Lung (tissue), 12 donors: ENCODE measurements around the gene EPHB2. TPM values are rescaled to one million over a fixed set of nuclear protein-coding genes. Genes with fewer than 3 reads are reported as not detected.

Source experiments
- ATAC-seq: fragments of 200-7000 bp; cut with Tn5 transposase; one replicate; pipeline ENCODE4 v1.9.1; 2020; ENCODE audit warnings: moderate number of reproducible peaks; ENCODE audit not compliant: insufficient read depth, low FRiP score
- DNase-seq, 3 donors: peaks; one replicate each; pipeline ENCODE4 v3.0.0-alpha.2; 2013 to 2017
- H3K27ac ChIP-seq, 2 donors: one replicate each; pipeline ENCODE4 v1.5.1; 2013; ENCODE audit warnings: mild to moderate bottlenecking in 2 of 2, moderate library complexity in 2 of 2, control low read depth in 1 of 2, inconsistent platforms in 1 of 2, low read depth in 1 of 2, low read length in 1 of 2
- H3K27me3 ChIP-seq, 3 donors: one replicate each; pipeline ENCODE4 v1.5.1; 2013; ENCODE audit warnings: low read length in 2 of 3; ENCODE audit not compliant: control insufficient read depth in 3 of 3, insufficient read depth in 3 of 3
- H3K36me3 ChIP-seq, 4 donors: one replicate each; pipeline ENCODE4 v1.5.1; 2013; ENCODE audit warnings: low read length in 4 of 4, mild to moderate bottlenecking in 1 of 4, moderate library complexity in 1 of 4; ENCODE audit not compliant: control insufficient read depth in 4 of 4, insufficient read depth in 4 of 4
- H3K4me1 ChIP-seq, 5 donors: one replicate each; pipeline ENCODE4 v1.5.1; 2013; ENCODE audit warnings: low read length in 5 of 5, mild to moderate bottlenecking in 2 of 5, moderate library complexity in 1 of 5; ENCODE audit not compliant: control insufficient read depth in 5 of 5, insufficient read depth in 5 of 5
- H3K4me3 ChIP-seq: one replicate; pipeline ENCODE4 v1.5.1; 2013; ENCODE audit warnings: mild to moderate bottlenecking, control low read depth, moderate library complexity
- H3K9ac ChIP-seq, 2 donors: one replicate each; pipeline ENCODE4 v1.5.1; 2013; ENCODE audit warnings: low read length in 2 of 2, control low read depth in 1 of 2; ENCODE audit not compliant: insufficient read depth in 1 of 2
- H3K9me3 ChIP-seq, 4 donors: one replicate each; pipeline ENCODE4 v1.5.1; 2013; ENCODE audit warnings: low read length in 3 of 4, mild to moderate bottlenecking in 1 of 4, moderate library complexity in 1 of 4; ENCODE audit not compliant: control insufficient read depth in 4 of 4, insufficient read depth in 3 of 4
- WGBS, 2 donors: extraction: QIAGEN DNeasy Blood & Tissue Kit; methylation state at CpG; one replicate each; pipeline ENCODE4 v1.1.7; 2013; 5-methylcytosine and 5-hydroxymethylcytosine counted together
- polyA plus RNA-seq, 2 donors: library from polyadenylated mRNA; stranded (reverse); fragments of 200-250 nt; gene quantifications; one replicate each; pipeline ENCODE4 v1.2.1, GENCODE V29; 2013
- total RNA-seq, 2 donors: library from RNA; depleted of rRNA in 1 of 2; stranded (reverse); fragments of >200 nt in 1 of 2; gene quantifications; one replicate each; pipeline ENCODE4 v1.2.1, GENCODE V29; 2014 to 2021
- TF ChIP-seq, protein P1 (sequence below): IDR thresholded peaks from 2 replicates; pipeline ENCODE4 v1.5.1; 2012; ENCODE audit warnings: mild to moderate bottlenecking; ENCODE audit errors: control extremely low read depth, extremely low read depth
- donor health status: control.
- donor health status: control.
- donor health status: Bipolar disorder and iron deficiency.
- donor health status: healthy.
- donor health status: DM: yes; HTN: yes; CAD: no.

Gene EPHB2
- total and polyA plus RNA-seq, 4 donors, result 1.2 to 8.5 (median 5.8) TPM

- TF ChIP-seq, protein P1, sequence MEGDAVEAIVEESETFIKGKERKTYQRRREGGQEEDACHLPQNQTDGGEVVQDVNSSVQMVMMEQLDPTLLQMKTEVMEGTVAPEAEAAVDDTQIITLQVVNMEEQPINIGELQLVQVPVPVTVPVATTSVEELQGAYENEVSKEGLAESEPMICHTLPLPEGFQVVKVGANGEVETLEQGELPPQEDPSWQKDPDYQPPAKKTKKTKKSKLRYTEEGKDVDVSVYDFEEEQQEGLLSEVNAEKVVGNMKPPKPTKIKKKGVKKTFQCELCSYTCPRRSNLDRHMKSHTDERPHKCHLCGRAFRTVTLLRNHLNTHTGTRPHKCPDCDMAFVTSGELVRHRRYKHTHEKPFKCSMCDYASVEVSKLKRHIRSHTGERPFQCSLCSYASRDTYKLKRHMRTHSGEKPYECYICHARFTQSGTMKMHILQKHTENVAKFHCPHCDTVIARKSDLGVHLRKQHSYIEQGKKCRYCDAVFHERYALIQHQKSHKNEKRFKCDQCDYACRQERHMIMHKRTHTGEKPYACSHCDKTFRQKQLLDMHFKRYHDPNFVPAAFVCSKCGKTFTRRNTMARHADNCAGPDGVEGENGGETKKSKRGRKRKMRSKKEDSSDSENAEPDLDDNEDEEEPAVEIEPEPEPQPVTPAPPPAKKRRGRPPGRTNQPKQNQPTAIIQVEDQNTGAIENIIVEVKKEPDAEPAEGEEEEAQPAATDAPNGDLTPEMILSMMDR, result no peak
- H3K27me3 ChIP-seq, result no peaks in the 10 kb centered on the region
- H3K9ac ChIP-seq, result no peak overlapping the region
- WGBS, 2 donors, result 77 to 85% methylated on average over 12 of the region's 12 CpGs
- peaks cover 3 to 15% (median 7%) of the 10 kb centered on the region in 5 donors for H3K4me1 ChIP-seq
- DNase-seq (no peak), ATAC-seq (no peak)
- no peaks in the 10 kb centered on the region for H3K9me3 ChIP-seq
- no peak overlapping the region for H3K4me3 ChIP-seq
- H3K27ac ChIP-seq, result no peak overlapping the region
- H3K36me3 ChIP-seq, result no peaks in the 10 kb centered on the region
Measured at GRCh38 chr1:22753481-22753971, 42.9 kb downstream of the EPHB2 start.

GRCh38 chr1:22754106-22754768 lies 43.6 kb downstream of the EPHB2 start:
- TF ChIP-seq, protein P1, result no peak
- peaks cover 3 to 15% (median 7%) of the 10 kb centered on the region in 5 donors for H3K4me1 ChIP-seq
- WGBS, 2 donors, result 80 to 90% methylated on average over 10 of the region's 10 CpGs
- no peak overlapping the region for H3K27ac ChIP-seq
- DNase-seq (no peak), ATAC-seq (no peak)
- no peak overlapping the region for H3K9ac ChIP-seq
- H3K4me3 ChIP-seq, result no peak overlapping the region
- H3K9me3 ChIP-seq, result no peaks in the 10 kb centered on the region
- H3K27me3 ChIP-seq, result no peaks in the 10 kb centered on the region
- no peaks in the 10 kb centered on the region for H3K36me3 ChIP-seq

DNA sequence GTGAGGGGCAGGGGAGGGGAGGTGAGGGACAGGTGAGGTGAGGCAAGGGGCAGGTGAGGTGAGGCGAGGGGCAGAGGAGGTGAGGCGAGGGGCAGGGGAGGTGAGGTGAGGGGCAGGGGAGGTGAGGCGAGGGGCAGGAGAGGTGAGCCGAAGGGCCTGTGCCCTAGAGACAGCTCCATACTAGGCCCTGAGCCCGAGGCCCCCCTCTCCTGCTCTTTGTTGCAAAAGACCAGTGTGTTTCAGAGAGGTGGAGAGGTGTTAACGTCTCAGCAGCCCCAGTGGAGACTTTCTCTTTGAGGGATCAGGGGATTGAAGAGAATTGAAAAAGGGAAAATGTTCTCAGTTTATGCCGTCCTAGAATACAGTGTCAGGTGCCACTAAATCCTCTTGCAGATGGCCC lies 44.2 kb downstream of the EPHB2 start:
- H3K27me3 ChIP-seq, result no peaks in the 10 kb centered on the region
- TF ChIP-seq, protein P1, result no peak
- no peak overlapping the region for H3K27ac ChIP-seq
- 69 to 75% methylated on average over 7 of the region's 7 CpGs for WGBS, 2 donors
- no peaks in the 10 kb centered on the region for H3K9me3 ChIP-seq
- H3K36me3 ChIP-seq, result no peaks in the 10 kb centered on the region
- H3K4me1 ChIP-seq, result peaks cover 3 to 15% (median 7%) of the 10 kb centered on the region in 5 donors
- H3K4me3 ChIP-seq, result no peak overlapping the region
- no peak overlapping the region for H3K9ac ChIP-seq
- DNase-seq, result no peak
- no peak for ATAC-seq
